Measurements from ENCODE around the gene CDHR1.
A peak's percentile ranks its signal among the peaks of the same experiment; 100 is the strongest.

CDHR1 gene

GRCh38 chr10:84200537-84201243 is 6.4 kb downstream of the CDHR1 start:
- DNase-seq (ENCODE audit: low read depth in 2 of 2), result no peak

DNA sequence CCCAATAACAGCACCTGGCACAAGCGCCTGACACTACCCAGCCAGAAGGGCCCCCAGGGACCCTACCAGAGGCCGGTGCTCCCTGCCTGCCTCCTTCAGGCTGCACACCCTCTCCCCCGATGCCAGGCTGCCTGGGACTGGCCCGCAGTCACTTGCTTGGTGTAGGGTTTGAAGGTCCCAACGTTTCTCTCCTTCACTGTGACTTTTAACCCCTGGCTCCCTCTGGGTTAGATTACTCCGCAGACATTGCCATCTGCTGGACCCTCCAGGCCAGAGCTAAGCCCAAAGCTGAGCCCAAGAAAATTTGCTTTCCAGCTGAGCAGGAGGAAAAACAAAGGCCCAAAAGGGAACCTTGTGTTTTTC is 6.9 kb downstream of the CDHR1 start:
- no peak for DNase-seq (ENCODE audit: low read depth in 2 of 2)

DNA sequence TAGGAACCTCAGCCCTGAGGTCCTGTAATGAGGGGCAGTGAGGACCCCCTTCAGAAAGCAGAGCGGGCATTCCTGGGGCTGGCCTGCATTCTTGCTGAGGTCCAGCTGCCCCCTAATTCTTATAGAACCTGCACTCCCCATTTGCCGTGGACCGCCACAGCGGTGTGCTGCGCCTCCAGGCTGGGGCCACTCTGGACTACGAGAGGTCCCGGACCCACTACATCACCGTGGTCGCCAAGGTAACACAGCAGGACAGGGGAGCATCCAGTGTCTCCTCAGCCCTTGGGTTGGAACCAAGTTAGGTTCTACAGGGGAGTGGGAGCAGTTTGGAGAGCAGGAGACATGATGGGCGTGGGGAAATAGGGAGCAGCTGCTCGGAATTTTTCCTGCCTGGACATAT is 7.3 kb downstream of the CDHR1 start:
- DNase-seq (ENCODE audit: low read depth in 2 of 2), result no peak

- DNase-seq (ENCODE audit: low read depth in 2 of 2), result no peak
Observed at GRCh38 chr10:84202349-84202748, 8.0 kb downstream of the CDHR1 start.

DNA sequence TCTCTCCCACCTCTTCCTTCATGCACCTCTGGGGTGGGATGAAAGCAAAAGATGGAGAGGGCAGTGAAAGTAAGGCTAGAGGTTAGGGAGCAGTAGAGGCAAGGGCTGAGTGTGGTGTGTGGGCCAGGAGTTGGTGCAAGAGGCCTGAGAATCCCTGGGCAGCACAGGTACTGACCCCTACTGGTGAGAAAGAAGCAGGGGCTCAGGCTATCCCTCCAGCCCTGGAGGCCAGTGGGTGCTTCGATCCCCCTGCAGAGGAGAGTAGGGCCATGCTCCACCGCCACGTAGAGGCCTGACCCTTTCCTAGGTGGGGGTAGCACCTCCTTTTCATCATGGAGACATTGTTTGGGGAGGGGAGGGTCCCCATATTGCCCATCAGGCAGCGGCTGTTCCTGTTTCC is 9.8 kb downstream of the CDHR1 start:
- DNase-seq (ENCODE audit: low read depth in 2 of 2), result no peak

DNA sequence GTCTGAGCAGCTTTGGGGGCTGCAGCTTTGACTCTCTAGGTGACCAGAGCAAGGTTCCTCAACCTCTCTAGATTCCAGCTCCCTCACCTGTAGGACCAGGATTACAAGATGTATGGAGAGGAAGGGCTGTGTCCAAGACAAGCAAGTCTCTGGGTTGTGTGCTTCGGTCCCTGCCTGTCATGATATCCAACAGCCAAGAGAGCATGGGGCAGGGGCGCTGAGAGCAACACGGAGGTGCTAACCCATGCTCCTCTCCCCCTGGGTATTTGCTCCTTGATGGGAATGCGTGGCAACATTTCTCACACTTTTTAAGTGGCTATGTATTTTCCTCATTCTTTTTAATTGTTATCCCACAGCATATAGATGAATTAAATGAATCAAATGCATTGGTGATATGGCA is 10.3 kb downstream of the CDHR1 start:
- no peak for DNase-seq (ENCODE audit: low read depth in 2 of 2)

- peak; percentile 52 to 58 for DNase-seq (ENCODE audit: low read depth in 2 of 2)
Observed at GRCh38 chr10:84205049-84205852, 10.9 kb downstream of the CDHR1 start.

GRCh38 chr10:84205853-84206525 is 11.7 kb downstream of the CDHR1 start:
- DNase-seq (ENCODE audit: low read depth in 2 of 2), result no peak

GRCh38 chr10:84208023-84208422 is 13.7 kb downstream of the CDHR1 start:
- DNase-seq (ENCODE audit: low read depth in 2 of 2), result no peak

GRCh38 chr10:84211566-84211965 is 17.2 kb downstream of the CDHR1 start:
- DNase-seq (ENCODE audit: low read depth in 2 of 2), result no peak

DNA sequence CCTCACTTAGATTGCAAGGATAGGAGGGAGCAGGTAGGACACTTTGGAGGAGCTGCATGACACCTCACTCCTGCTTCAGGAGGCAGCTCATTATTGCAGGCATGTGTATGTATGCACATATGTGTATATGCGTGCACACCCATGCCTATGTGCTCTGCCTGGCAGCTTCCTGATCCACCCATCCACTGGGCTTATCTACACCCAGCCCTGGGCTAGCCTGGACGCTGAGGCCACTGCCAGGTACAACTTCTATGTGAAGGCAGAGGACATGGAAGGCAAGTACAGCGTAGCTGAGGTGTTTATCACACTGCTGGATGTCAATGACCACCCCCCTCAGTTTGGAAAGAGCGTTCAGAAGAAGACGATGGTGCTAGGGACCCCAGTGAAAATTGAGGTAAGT is 17.7 kb downstream of the CDHR1 start:
- DNase-seq (ENCODE audit: low read depth in 2 of 2), result no peak

- no peak for DNase-seq (ENCODE audit: low read depth in 2 of 2)
Observed at GRCh38 chr10:84213076-84213475, 18.7 kb downstream of the CDHR1 start.

DNA sequence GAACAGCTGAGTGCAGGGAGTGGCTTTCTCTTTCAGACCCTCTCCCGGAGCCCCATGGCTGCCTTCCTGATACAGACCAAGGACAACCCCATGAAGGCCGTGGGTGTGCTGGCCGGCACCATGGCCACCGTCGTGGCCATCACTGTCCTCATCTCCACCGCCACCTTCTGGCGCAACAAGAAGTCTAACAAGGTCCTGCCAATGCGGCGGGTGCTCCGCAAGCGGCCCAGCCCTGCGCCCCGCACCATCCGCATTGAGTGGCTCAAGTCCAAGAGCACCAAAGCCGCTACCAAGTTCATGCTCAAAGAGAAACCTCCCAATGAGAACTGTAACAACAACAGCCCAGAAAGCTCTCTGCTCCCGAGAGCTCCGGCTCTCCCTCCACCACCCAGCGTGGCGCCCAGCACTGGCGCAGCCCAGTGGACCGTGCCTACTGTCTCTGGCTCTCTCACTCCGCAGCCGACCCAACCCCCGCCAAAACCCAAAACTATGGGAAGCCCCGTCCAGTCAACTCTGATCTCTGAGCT is 19.8 kb downstream of the CDHR1 start:
- no peak for DNase-seq (ENCODE audit: low read depth in 2 of 2)

DNA sequence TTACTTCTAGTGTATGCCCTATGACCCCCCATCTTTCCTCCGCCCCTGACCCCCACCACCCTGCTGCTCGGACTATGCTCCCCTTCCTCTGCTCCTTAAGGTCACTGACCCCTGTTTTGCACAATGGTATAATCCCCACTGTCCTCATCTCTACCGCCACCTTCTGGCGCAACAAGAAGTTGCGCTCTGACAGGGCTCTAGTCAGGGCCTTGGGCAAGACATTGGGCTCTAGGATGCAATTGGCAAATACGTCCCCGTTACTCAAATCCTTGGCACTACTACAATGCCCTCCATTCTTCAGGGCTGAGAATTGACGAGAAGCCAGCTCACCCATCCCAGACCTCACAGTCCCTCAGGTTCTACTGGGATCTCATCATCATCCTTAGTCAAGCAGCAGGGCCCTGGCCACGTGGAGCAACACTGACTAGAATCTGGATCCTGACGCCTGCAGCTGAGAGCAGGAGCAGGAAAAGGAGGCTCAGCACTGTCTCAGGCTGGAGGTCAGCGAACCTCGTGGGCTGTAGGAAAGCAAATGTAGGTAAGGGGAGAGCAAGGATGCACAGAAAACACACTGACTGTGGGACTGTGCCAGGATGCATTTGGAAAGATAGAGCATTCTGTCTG is 20.4 kb downstream of the CDHR1 start:
- peak; percentile 19 to 27 for DNase-seq (ENCODE audit: low read depth in 2 of 2)

- DNase-seq (ENCODE audit: low read depth in 2 of 2), result no peak
Observed at GRCh38 chr10:84216834-84217233, 22.5 kb downstream of the CDHR1 start.

- DNase-seq (ENCODE audit: low read depth in 2 of 2), result no peak
Observed at GRCh38 chr10:84217746-84218145, 23.4 kb downstream of the CDHR1 start.

DNA sequence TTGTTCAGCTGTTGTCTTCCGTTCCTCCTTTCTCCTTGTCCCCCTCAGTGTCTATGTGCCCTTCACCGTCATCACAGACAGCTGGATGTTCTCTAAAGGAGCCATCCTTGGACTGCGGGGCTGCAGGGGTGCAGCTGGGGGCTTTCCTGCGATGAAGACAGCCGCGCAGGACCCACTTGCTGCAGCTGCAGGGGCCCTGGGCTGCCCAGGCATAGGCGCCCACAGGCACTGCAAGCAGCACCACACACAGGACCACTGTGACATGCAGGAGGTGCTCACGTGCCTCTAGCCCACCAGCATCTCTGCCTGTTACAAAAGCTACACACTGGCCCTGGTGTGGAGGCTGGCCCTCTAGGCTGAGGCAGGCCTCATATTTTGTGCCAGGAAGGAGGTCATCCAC is 27.6 kb downstream of the CDHR1 start:
- DNase-seq (ENCODE audit: low read depth in 2 of 2), result no peak

DNA sequence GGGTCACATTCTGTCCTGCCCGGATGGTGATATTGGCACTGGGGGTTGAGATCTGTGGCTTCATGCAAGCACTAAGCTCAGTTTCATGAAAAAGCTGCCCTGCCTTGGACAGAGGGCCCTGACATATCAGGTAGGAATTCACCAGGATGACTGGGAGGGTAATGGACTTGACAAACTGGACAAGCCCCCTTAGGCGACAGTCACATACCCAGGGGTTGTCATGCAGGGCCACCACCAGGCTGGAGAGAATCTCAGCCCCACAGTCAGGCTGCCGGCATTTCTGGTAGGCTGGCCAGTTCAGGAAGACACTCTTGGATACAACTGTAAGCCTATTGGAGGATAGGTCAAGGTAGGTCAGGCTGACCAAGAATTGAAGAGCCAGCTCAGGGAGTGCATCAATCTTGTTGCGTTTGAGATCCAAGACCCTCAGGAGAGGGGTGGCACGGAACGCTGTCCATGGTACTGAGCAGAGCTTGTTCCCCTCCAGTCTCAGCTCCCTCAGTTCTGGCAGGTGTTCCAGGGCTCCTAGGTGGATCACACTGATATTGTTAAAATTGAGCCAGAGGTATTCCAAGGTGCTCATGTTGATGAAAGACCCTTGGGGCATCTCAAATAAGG is 30.2 kb downstream of the CDHR1 start:
- DNase-seq (ENCODE audit: low read depth in 2 of 2), result no peak

DNA sequence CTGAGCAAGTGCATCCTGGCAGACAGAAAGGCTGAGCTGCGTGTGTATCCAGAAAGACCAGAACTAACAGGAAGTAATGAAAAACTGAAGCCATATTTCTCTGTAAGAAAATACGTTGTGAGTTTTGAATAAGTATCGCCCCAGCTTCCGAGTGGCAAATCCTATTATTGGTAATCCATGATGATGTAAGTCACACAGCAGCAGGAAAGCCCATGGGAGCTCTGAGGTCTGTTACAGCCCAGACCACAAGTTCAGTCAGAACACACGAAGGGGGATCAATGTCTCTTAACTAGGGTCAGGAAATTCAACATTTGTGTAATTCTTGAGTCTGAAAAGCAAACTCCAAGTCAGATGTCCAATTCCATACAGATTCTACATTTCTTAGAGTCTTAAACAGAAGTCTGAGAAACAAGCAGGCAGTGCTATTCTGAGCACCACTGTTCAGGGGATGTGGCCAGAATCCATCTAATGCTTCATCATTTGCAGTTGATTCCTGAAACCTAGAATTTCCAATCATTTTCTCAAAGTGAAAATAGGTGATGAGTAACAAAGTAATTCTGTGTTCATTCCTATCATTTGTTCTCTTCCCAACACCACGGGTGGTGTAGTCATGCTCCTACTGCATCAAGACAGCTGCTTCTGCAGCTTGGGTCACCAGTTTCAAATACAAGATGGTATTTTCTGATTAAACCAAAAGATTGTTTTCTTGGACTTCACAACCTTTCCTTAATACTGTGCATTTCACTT is 31.3 kb downstream of the CDHR1 start, which contains the start of gene LRIT2:
LRIT2 (minus strand) TSS at position 118 of the 747 bp plus-strand sequence; CDS start at position 94, 24 bp downstream.
- no peak for DNase-seq (ENCODE audit: low read depth in 2 of 2)

- no peak for DNase-seq (ENCODE audit: low read depth in 2 of 2)
Observed at GRCh38 chr10:84226616-84227015, 32.3 kb downstream of the CDHR1 start.

- DNase-seq (ENCODE audit: low read depth in 2 of 2), result no peak
Observed at GRCh38 chr10:84227810-84228209, 33.5 kb downstream of the CDHR1 start.
